Left ventricle myocardium superior (tissue), 1 donor: Measurements from ENCODE around the gene FEM1B. TPM values are rescaled to one million over a fixed set of nuclear protein-coding genes. Genes with fewer than 3 reads are reported as not detected.

Experiments
- ATAC-seq: fragments of 200-7000 bp; cut with Tn5 transposase; one replicate; pipeline ENCODE4 v1.9.1; 2020; ENCODE audit warnings: mild to moderate bottlenecking, moderate library complexity
- DNase-seq: peaks from one replicate; pipeline ENCODE4 v3.0.0-alpha.2; 2020
- intact Hi-C: fragments of 100-400 bp; cut with micrococcal nuclease; formaldehyde crosslinking; loops from one replicate; pipeline ENCODE4 v1.11.0; 2022
- total RNA-seq: library from RNA; stranded (reverse); fragmentation: NEBNext Ultra II Directional; extraction: Animal tissue kit (Norgen Biotek cat#: 25700); gene quantifications from one replicate; pipeline ENCODE4 v1.2.1, GENCODE V29; 2021
- donor health status: DM: no; HTN: yes; CAD: no; lungs with severe emphysema.

FEM1B gene
- total RNA-seq, 1 donor from 2014 or later = 45.1 TPM

DNA sequence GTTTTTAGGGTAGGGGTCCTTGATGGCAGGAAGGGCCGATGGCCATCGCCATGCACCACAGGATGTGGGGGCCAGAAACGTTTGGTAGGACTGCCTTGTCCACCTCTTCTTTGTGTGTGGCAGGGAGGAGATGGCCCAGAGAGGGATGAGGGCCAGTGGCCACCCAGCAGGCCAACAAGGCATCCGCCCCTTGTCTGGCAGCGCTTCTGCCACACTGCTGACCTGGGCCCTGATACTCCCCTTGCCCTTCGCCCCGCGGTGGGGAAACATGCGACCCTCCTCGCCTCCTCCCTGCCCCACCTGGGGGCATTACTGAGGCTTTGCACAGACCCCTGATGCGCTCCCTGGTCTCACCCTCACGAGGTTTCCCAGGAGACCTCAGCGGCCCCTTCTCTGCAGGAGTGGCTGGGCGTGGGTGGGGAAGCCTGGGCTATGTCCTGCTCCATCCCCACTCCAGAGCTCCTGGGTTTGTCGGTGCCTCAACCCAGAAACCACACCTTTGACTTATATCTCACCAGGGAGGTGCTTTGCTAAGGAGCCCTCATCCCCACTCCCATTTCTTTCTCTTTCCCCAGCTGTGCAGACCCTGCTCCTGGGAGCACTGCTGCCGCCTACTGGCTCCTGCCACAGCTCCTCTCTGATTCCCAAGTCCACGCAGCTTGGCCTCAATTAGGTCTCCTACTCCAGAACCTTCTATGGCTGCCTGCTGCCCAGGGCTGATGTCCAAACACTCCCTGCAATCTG is 38.7 kb downstream of the FEM1B start:
- no peak for DNase-seq
- intact Hi-C loops = no loop called here
- no peak for ATAC-seq

DNA sequence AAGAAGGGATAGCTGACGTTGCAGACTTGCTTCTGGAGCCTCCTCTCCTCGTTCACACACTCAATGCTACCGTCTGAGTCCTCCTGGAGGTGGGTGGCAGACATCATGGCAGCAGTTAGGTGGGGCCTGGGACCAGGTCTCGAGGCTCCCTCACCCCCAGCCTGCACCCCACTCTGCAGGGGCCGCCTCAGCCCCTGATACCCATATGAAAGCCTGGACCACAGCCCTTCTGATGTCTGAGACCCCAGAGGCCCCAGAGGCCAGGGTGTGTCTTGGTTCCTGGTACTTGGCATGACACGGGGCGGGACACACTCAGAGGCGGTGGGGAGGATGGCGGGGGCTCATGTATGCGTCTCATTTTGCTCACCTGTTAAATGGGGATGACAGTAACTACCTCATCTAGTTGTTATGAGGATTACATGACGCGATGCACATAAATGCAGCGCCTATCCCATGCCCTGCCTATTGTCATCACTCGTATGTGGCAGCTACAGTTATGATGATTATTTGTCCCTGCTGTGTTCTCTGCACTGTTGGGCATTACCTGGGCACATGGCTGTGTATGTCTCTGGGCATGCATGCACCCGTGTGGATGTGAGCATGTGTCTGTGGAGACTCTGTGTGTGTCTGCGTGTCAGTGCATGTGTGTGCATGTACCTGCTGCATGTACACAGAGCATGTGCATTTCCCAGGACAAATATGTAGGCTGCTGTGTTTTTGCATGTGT is 39.9 kb downstream of the FEM1B start:
- no peak for DNase-seq
- ATAC-seq = no peak
- intact Hi-C loops = no loop called here

DNA sequence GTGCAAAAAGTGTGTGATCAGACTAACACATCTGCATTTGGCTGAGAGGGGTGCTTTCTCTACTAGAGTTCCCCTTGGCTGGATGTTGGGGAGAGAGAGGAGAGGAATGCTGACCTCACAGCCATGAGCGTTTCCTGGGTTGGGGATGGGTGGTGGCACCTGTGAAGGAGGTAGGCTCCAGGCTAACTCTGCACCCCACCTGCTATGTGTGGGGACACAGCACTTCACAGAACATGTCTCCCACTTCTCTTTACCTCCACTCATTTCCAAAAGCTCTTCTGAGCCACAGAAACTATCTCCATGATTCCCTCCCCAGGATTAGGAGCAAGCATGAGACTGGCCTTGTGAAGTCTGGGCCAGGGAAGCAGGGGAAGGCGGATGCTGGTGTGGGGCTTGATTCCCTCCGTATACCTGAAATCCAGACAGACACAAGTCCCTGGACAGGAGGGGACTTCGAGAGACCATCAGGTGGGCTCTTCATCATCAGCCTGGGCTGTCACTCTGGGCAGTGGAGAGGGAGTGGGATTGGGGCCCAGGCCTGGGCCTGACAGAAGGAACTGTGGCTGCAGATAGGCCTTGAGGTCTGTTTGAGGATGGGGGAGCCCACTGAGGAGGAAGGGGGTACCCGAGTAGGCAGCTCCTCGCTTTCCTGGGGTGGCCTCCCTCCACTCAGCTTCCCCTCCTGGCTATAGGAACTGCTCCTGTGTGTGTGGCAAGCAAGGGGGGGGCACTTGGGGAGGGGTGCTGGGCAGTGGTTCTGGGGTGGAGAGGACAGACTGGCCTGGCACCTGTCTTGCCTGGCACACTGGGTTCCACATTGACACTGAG is 40.7 kb downstream of the FEM1B start:
- intact Hi-C loops = no loop called here
- DNase-seq (no peak), ATAC-seq (no peak)

DNA sequence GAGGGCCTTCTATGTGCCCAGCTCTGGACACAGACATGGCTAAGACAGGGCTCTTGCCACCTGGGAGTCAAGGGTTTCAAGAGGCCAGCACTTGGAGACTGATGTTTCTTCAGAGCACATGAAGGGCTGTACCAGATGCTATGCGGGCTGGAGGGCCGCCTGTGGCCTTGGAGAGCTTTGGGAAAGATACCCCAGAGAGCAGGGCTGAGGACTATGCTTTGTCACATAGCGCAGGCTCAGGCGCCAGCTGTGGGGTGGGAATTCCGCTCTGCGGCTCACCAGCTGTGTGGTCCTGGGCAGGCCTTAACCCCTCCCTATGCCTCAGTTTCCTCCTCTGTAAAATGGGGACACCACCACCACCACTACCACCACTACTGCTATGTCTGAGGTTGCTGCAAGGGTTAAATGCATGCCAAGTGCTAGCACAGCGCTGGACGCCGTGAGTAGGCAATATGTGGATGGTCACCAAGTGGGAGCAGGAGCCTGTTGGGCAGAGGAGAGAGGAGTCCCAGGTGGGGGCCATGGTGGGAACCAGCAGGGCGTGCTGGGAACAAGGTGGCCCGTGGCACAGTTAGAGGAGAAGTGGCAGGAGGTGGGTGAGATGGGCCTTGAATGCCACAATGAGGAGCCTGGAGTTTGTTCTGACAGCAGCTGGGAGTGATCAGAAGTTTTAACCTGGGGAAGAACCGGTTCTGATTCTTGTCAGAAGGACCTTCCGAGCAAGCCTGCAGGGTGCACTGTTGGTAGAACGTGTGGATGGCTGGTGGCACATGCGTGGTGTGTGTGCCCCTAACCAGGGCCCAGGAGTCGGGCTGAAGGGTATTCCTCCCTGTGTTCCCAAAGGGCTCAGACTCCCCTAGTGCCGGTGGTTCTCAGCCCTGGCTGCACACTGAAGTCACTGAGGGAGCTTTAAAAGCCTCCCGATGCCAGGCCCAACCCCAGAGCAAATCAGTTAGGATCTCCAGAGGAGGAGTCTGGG is 41.7 kb downstream of the FEM1B start:
- DNase-seq (no peak), ATAC-seq (no peak)
- intact Hi-C loops = no loop called here

DNA sequence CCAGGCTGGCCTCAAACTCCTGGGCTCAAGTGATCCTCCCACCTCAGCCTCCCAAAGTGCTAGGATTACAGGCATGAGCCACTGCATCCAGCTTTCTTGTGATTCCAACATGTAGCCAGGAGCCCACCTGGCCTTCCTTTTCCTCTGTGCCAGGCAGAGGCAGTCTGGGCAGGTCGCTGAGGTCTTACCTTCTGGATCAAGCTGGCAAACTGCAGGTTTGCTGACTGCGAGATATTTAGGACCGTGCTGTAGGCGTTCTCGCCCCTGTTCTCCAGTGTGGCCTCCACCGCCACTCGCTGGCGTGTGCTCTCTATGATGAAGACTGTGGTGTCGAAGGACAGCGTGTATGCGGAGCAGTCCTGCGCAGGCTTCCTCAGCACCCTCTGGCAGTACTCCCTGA is 42.5 kb downstream of the FEM1B start:
- DNase-seq (no peak), ATAC-seq (no peak)
- intact Hi-C loops = no loop called here

DNA sequence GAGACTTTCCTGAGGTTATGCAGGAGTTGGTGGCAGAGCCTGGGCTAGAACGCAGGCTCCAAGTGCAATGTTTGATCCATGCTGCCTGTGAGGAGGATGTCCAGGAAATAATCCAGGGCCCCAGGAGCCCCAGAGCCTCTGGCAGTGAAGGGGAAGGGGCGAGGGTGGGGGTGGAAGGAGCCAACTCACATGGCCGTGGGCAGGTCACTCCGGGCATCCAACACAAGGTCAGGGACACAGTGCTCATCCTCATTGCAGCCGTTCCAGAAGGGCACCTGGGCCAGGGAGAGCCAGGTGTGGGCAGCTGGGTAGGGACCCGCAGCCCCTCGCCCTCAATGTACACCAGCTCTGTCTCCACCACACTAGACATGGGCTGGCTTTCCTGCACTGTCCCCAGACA is 43.7 kb downstream of the FEM1B start:
- ATAC-seq = no peak
- DNase-seq = no peak
- intact Hi-C loops = no loop called here

DNA sequence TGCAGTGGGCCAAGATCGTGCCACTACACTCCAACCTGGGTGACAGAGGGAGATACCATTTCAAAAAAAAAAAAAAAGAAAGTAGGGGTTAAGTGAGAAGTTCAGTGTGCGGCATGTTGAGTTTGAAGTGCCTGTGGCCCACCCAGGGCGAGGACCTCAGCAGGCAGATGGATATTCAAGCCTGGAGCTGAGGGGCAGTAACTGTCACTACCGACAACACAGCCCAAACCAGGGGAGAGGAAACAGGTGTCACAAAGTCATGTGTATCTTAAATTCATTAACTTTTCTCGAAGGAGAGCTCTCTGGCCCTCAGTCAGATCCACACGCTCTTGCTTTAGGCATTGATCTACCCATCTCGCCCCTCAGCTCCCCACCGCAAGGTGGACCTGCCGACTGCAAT is 45.3 kb downstream of the FEM1B start:
- ATAC-seq (no peak), DNase-seq (no peak)
- intact Hi-C loops = no loop called here

DNA sequence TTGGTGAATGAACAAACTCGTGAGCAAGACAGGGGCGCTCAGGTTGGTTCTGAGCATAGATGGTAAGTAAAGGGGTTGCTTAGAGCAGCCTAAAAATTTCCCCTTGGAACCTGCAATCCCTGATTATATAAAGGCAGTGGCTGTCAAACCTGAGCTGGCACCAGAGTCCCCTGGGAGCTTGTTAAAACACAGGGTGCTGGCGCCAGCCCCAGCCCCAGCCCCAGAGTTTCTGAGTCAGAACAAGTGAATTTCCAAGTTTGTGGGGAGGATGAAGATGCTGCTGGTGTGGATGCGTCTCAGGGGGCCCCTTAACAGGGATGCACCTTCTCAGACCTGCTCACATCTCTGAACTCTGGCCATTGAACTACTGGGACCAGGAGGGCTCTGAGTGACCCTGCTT is 48.2 kb downstream of the FEM1B start:
- DNase-seq (no peak), ATAC-seq (no peak)
- intact Hi-C loops = no loop called here

DNA sequence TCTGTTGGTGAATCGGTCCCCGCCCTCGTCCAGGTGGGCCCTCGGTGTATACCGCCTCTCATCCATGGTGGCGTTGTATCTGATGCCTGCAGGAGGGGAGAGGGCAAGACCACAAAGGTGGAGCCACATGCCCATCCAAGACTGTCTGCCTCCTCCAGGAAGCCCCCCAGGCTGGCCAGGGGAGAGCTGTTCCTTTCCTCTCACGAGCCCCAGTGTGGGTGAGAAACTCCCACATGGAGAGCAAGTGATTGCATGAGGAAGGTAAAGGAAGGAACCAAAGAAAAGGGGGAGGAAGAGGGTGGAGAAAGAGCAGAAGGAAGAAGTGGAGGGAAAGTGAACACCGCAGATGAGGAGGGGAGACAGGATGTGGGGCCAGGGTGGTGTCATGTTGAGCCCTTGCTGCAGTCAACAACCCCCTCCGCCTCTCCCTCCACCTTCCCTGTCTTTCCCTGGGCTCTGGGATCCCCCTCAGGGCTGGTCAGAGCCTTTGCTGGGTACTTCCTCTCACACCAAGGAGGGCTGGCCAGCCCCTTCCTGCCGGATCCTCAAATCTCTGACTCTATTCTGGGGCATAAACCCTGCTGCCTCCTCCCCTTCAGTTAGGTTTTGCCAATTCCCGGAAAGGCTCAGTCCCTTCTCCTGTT is 49.3 kb downstream of the FEM1B start:
- intact Hi-C loops = no loop called here
- ATAC-seq (no peak), DNase-seq (no peak)

DNA sequence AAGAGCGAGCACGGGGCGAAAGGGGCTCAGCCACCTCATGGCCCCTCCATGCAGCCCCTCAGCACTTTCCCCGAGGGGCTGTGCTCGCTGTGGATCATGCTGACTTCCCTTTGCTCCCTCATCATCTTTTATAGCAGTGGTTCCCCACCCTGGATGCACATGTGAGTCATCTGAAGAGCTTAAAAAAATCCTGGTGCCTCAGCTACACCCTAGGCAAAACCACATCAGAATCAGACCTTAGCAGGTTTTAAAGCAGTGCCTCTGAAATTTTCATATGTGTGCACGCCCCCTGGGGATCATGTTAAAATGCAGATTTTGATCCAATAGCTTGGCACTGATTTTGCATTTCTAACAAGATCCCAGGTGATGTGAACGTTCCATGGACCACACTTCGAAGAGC is 50.9 kb downstream of the FEM1B start:
- DNase-seq (no peak), ATAC-seq (no peak)
- intact Hi-C loops = no loop called here

DNA sequence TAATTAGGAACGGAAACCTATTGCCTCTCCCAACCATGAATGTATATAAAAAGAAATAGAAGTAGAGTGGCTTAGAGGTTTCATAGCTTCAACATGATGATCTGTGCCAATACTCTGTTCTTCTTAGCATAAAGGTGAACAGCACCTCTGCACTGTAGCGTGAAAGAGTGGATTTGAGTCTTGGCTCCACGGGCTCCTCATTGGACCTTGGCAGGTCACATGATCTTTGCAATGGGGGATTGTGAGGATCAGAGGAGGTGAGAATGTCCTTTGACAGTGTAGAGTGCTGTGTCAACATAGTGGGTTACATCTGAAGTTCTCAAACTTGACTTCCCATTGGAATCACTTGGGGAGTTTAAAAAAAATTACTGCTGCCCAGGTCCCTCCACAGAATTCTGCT is 51.4 kb downstream of the FEM1B start:
- no peak for DNase-seq
- ATAC-seq = no peak
- intact Hi-C loops = no loop called here

DNA sequence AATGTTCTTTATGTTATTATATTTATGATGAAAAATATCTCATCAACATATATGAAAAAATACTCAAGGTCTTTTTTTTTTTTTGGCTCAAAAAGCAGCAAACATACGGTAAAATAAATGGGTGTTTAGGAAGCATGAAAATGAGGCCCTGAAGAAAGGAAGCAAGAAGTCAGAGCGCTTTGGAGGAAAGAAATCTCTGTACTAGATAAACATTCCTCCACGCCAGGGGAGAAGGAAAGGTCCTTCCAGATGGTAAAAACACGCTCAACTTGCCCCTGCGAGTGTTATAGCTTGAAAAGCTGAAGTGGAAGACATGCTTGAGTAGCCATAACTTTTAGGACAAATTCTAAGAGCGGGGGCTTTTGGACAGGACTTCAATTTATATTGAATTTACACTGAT is 52.9 kb downstream of the FEM1B start:
- ATAC-seq (no peak), DNase-seq (no peak)
- intact Hi-C loops = no loop called here

DNA sequence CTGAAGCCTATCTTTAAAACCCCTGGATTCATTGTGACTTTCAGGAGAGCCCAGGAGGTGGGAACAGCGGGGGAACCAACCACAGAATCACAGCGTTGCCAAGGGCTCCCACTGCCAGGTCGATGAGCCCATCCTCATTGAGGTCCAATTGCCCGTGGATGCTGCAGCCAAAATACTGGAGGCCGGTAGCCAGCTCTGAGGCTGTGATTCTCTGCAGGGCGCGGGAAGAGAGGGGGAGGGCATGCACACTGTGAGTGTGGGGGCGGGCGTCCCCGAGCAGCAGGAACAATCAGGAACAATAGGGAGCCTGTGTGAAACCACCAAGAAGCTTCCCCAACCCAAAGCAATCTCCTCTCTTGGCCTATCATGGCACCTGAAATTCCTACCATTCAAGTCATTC is 53.4 kb downstream of the FEM1B start:
- ATAC-seq = no peak
- intact Hi-C loops = no loop called here
- no peak for DNase-seq

DNA sequence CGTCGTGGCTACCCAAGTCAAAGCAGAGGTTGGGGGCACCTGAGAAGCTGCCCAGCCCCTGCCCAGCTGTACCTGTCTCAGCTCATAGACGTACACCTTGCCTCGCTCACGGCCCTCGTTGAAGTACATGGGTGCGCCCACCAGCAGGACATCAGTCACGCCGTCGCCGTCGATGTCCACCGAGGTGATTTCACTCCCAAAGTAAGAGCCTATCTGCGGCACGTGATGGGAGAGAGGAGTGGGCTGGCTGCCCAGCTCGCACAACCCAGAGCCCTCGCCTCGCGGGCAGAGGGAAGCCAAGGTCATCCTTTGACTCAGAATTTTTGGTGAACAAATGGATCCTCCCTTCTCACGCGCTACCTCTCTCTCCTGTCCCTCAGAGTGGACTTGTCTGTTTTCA is 54.7 kb downstream of the FEM1B start:
- DNase-seq (no peak), ATAC-seq (no peak)
- intact Hi-C loops = no loop called here

DNA sequence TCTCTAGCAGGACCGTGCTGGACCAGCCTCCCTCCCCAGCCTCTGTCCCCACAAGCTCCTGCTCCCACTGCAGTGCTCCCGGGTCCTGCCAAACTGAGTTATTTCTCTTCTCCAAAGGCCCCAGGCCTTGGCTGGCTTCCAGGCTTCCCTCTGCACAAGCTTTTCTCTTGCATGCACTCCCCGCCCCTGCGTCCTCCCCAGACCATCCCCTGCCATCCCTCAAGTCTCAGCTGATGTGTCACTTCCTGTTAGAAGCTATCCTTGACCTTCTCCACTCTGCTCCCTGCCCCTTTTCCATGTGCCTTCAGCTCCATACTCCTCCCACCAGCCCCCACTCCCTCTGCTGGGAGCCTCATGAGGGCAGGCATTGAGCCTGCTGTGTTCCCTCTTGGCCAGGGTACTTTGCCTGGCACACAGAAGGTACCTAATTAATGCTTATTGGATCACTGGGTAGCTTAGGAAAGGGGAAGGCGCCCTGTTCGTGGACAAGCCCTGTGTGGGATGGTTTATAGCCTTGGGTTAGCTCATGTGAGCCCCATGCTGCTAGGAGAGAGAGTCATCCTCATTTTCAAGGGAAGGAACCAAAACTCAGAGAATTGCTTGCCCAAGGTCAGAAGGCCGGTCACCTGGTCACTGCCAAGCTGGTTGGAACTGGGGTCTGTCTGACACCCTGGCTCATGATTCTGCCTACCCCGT is 56.4 kb downstream of the FEM1B start:
- no peak for ATAC-seq
- DNase-seq = peak; percentile 60
- intact Hi-C loops = no loop called here

DNA sequence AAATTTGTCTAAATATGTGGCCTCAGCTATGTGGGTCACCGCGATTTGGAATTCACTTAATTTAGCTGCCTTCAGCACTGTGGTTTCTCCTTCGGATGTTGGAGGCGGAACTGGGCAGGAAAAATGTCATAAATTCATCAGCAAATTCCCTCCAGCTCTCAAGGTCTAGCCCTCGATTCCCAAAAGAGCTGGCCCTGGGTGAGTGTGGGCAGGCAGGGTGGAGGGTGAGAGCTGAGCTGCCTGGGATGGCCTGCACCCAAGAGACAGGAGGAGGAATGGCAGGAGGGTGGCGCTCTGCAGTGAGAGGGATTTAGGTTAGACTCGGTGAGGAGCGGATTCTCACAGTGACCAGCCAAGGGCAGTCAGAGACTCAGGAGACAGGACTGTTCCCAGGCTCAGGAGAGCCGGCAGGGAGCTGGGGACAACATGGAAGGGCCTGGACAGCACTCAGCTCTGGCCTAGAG is 57.1 kb downstream of the FEM1B start:
- intact Hi-C loops = no loop called here
- DNase-seq = no peak
- ATAC-seq = peak; percentile 32

DNA sequence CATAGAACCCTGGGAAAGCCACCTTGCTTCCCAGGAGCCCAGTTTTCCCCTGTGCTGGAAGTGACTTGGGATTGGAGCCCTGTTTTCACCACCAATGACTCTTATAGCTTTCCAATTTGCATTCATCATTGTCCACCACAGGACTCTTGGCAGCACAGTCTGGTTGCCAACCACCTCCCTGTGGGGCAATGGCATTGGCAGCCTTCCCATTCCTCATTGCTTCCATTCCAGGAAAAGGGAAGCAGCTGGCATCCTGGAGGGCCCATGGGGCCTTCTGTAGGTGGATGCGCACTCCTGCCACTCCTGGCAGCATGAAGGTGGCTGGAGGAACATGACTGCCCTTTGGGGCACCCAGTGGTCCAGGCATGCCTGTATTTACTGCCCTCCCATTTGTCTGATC is 57.7 kb downstream of the FEM1B start:
- ATAC-seq = peak; percentile 68
- peak; percentile 51 for DNase-seq
- intact Hi-C loops = no loop called here

DNA sequence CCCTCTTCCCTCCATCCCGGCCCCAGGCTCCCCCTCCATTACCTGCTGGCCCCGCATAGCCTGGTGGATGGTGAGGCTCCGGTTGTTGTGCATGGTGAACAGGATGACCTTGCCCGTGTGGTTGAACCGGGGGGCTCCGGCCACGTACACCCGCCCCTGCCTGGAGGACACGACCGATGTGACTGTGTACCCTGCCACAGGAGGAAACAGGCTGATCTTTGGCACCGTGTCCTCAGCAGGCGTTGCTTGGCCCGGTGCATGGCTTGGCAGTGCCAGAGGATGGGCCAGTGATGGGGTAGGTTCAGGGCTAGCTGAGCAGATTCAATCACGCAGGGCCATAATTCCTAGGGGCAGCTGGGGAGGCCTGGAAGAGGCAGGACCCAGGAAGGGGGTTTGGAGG is 58.1 kb downstream of the FEM1B start:
- ATAC-seq (peak; percentile 85), DNase-seq (peak; percentile 70)
- intact Hi-C loops = no loop called here
